H1 (cell line): ENCODE measurements around the gene TMEM244. TPM values are rescaled to one million over a fixed set of nuclear protein-coding genes. Genes with fewer than 3 reads are reported as not detected.

Source experiments
- HDAC2 ChIP-seq, 2 experiments: fragments of 300-600 bp in 1 of 2; sonication (generic) in 1 of 2; IDR thresholded peaks; 2 replicates each; pipeline ENCODE4 v1.6.1; 2011 to 2012; ENCODE audit warnings: low read depth in 2 of 2, low read length in 2 of 2, mild to moderate bottlenecking in 2 of 2, moderate library complexity in 2 of 2, borderline replicate concordance in 1 of 2, inconsistent platforms in 1 of 2
- SIRT6 ChIP-seq: IDR thresholded peaks from one replicate; pipeline ENCODE4 v1.7.1; 2012; ENCODE audit warnings: low read length, inconsistent platforms
- SIX5 ChIP-seq: IDR thresholded peaks from 2 replicates; pipeline ENCODE4 v1.6.1; 2011; ENCODE audit warnings: mild to moderate bottlenecking, low read depth, low read length
- polyA plus RNA-seq, 7 experiments: library from polyadenylated mRNA; depleted of rRNA in 3 of 7; stranded (reverse) in 5 of 7; unstranded in 2 of 7; fragments of >200 nt in 5 of 7; fragments of 200-250 nt in 2 of 7; gene quantifications; 1 replicate in 5 of 7; 2 replicates in 1 of 7; 4 replicates in 1 of 7; pipeline versions ENCODE4 v1.2.1 to v1.2.3, GENCODE V29; 2011 to 2013; ENCODE audit warnings: missing spikeins in 2 of 7, mixed read lengths in 2 of 7
- total RNA-seq: library from RNA; stranded (reverse); fragmentation: NEBNext Ultra II Directional; extraction: Animal tissue kit (Norgen Biotek cat#: 25700); gene quantifications from 2 replicates; pipeline ENCODE4 v1.2.1, GENCODE V29; 2021

Gene TMEM244
- total and polyA plus RNA-seq, 2 of the 8 experiments (the other 6 are each of a cell fraction or from before 2014, with no cell fraction given) = not detected

DNA sequence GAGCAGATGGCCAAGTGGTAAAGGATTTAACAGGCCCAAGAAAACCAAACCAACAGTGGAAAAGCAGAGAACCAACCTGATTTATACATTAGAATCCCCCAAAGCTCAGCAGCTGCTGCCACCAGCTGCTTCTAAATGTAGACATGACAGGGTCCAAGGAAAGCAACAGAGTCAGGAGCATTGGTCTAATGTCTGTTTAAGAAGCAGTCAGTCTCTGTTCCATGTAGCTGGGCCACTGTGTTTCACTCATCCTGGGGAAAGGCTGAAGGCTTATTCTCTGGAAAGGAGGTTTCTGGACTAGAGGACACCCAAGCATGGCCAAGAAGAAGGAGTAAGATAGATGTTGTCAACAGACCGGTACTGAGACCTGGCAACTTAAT lies 75.4 kb downstream of the TMEM244 start (continued):
- TF ChIP-seq HDAC2 (IDR thresholded peaks at IDR 0.05; ENCODE audit: borderline replicate concordance in 1 of 2, low read depth in 2 of 2, low read length in 2 of 2) (no peak), SIX5 (no peak), SIRT6 (no peak)
- TF ChIP-seq, all 59 proteins: peak for 0
